ENCODE results near the gene THBS4.

THBS4 gene

GRCh38 chr5:80034962-80035821, at the start of gene THBS4:
Gene THBS4 (plus strand): TSS chr5:80035348. CDS start chr5:80035538, 190 bp downstream.
- TF ChIP-seq CTCF (IDR thresholded peaks at IDR 0.05), result no peak
- H3K27me3 ChIP-seq, result peaks cover 0 to 40% of the 10 kb centered on the region in 2 donors
- intact Hi-C loops (cut with DNase I; ENCODE audit: low total_unique reads), result no loop called here
- H3K27ac ChIP-seq, result no peak within 1 kb of the TSS
- no peak for DNase-seq
- no peaks in the 10 kb centered on the region for H3K9me3 ChIP-seq
- peaks cover 0 to 11% (median 4%) of the 10 kb centered on the region in 4 donors for H3K4me1 ChIP-seq
- no peak within 1 kb of the TSS for H3K4me3 ChIP-seq
- H3K36me3 ChIP-seq, result no peaks in the 10 kb centered on the region

GRCh38 chr5:79986260-79986659, 48.9 kb upstream of the THBS4 start:
- Histone ChIP-seq H3K27ac (no peak overlapping the region), H3K36me3 (peaks cover 50 to 71% (median 53%) of the 10 kb centered on the region in 3 donors), H3K27me3 (no peaks in the 10 kb centered on the region), H3K9me3 (no peaks in the 10 kb centered on the region), H3K4me1 (peaks cover 0 to 4% (median 0%) of the 10 kb centered on the region in 4 donors), H3K4me3 (no peak overlapping the region)
- no peak for TF ChIP-seq CTCF (IDR thresholded peaks at IDR 0.05)
- intact Hi-C loops (cut with DNase I; ENCODE audit: low total_unique reads), result no loop called here
- no peak for DNase-seq

GRCh38 chr5:79990205-79990597, 44.9 kb upstream of the THBS4 start:
- H3K9me3 ChIP-seq, result no peaks in the 10 kb centered on the region
- intact Hi-C loops (cut with DNase I; ENCODE audit: low total_unique reads), result no loop called here
- DNase-seq, result no peak

GRCh38 chr5:79990598-79991507, 44.3 kb upstream of the THBS4 start, which contains the start of gene MTX3:
Gene MTX3 (minus strand): TSS chr5:79991262. CDS start chr5:79991238, 24 bp downstream.
- no peak for TF ChIP-seq CTCF (IDR thresholded peaks at IDR 0.05)
- Histone ChIP-seq H3K4me1 (peaks cover 0 to 13% (median 6%) of the 10 kb centered on the region in 4 donors), H3K9me3 (no peaks in the 10 kb centered on the region), H3K4me3 (peak within 1 kb of the TSS; percentile 87 to 92), H3K36me3 (peaks cover 13 to 25% (median 15%) of the 10 kb centered on the region in 3 donors), H3K27me3 (no peaks in the 10 kb centered on the region), H3K27ac (peak within 1 kb of the TSS; percentile 79)
- intact Hi-C loops (cut with DNase I; ENCODE audit: low total_unique reads), result no loop called here
- DNase-seq, result peak; percentile 80 to 87

More at GRCh38 chr5:79990205-79990597, 44.9 kb upstream of the THBS4 start:
- TF ChIP-seq CTCF (IDR thresholded peaks at IDR 0.05), result no peak
- Histone ChIP-seq H3K27me3 (no peaks in the 10 kb centered on the region), H3K4me1 (peaks cover 0 to 13% (median 6%) of the 10 kb centered on the region in 4 donors), H3K27ac (peak overlapping the region in 1 of 2 donors; percentile 79), H3K36me3 (peaks cover 18 to 32% (median 21%) of the 10 kb centered on the region in 3 donors), H3K4me3 (peak overlapping the region; percentile 87 to 92)

GRCh38 chr5:79992891-79993657, 42.1 kb upstream of the THBS4 start:
- H3K27me3 ChIP-seq, result no peaks in the 10 kb centered on the region
- intact Hi-C loops (cut with DNase I; ENCODE audit: low total_unique reads), result no loop called here
- H3K36me3 ChIP-seq, result peaks cover 0 to 5% (median 0%) of the 10 kb centered on the region in 3 donors
- no peak overlapping the region for H3K4me3 ChIP-seq
- no peak for DNase-seq
- no peaks in the 10 kb centered on the region for H3K9me3 ChIP-seq
- TF ChIP-seq CTCF (IDR thresholded peaks at IDR 0.05), result no peak
- H3K27ac ChIP-seq, result no peak overlapping the region
- peaks cover 0 to 13% (median 6%) of the 10 kb centered on the region in 4 donors for H3K4me1 ChIP-seq
